ENCODE data around the gene ERCC2.

The ERCC2 gene

DNA sequence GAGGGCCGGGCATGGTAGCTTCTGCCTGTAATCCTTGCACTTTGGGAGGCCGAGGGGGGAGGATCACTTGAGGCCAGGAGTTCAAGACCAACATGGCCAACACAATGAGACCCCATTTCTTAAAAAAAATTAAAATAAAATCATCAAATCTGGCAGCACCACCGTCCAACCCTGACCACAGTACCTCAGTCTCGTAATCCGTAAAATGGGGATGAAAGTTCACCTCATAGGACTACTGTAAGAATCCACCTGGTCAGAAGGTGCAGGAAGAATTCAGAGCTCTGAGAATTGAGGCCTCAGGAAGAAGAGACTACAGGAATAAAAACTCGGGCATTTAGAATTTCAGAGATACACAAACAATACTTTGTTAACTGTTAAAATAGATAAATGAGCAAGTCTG lies 31.4 kb upstream of the ERCC2 start:
- no peak for DNase-seq (ENCODE audit: low read depth, low spot score)

DNA sequence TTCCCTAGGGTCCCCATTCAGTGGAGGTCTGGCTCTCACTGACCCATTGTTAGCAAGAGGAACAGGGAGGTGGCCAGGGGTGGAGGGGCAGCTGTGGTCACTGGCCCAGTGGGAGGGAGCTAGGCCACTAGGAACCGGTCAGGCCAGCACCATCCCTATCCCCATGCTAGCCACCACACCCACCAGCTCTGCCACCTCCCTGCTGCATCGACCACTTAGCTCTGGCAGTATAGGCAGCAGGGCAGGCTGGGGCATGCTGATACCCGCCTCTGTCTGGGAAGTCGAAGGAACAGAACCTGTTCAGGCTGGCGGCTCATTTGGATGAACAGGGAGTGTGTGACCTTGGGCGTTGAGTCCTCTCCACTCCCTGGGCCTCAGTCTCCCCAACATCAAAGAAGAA lies 29.8 kb upstream of the ERCC2 start:
- DNase-seq (ENCODE audit: low read depth, low spot score): no peak

GRCh38 chr19:45395821-45396617 lies 25.6 kb upstream of the ERCC2 start:
- DNase-seq (ENCODE audit: low read depth, low spot score): no peak

GRCh38 chr19:45391871-45392665 lies 21.7 kb upstream of the ERCC2 start:
- no peak for DNase-seq (ENCODE audit: low read depth, low spot score)

- no peak for DNase-seq (ENCODE audit: low read depth, low spot score)
Observed at GRCh38 chr19:45391346-45391745, 21.0 kb upstream of the ERCC2 start.

GRCh38 chr19:45385392-45386221 lies 15.2 kb upstream of the ERCC2 start:
- no peak for DNase-seq (ENCODE audit: low read depth, low spot score)

GRCh38 chr19:45382426-45382825 lies 12.1 kb upstream of the ERCC2 start:
- DNase-seq (ENCODE audit: low read depth, low spot score): no peak

GRCh38 chr19:45380107-45380506 lies 9.7 kb upstream of the ERCC2 start:
- DNase-seq (ENCODE audit: low read depth, low spot score): no peak

DNA sequence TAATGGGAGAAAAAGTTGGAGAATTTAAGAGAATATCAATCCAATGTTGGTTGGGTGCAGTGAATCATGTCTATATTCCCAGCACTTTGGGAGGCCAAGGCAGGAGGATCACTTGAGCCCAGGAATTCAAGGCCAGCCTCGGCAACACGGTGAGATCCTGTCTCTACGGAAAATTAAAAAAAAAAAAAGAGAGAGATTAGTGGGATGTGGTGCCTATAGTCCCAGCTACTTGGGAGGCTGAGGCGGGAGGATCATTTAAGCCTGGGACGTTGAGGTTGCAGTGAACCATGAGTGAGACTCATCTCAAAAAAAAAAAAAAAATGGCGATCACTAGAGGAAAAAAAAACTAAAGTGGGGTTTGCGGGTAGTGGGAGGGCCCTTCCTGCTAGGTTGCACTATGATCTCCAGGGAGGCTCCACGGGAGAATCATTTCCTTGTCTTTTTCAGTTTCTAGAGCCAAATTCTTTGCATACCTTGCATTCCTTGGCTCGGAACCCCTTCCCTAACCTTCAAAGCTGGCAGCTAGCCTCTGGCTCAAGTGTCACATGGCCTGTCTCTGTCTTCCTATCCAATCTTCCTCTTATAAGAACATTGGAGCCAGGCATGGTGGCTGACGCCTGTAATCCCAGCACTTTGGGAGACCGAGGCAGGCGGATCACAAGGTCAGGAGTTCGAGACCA lies 5.8 kb upstream of the ERCC2 start:
- peak; percentile 92 for DNase-seq (ENCODE audit: low read depth, low spot score)

DNA sequence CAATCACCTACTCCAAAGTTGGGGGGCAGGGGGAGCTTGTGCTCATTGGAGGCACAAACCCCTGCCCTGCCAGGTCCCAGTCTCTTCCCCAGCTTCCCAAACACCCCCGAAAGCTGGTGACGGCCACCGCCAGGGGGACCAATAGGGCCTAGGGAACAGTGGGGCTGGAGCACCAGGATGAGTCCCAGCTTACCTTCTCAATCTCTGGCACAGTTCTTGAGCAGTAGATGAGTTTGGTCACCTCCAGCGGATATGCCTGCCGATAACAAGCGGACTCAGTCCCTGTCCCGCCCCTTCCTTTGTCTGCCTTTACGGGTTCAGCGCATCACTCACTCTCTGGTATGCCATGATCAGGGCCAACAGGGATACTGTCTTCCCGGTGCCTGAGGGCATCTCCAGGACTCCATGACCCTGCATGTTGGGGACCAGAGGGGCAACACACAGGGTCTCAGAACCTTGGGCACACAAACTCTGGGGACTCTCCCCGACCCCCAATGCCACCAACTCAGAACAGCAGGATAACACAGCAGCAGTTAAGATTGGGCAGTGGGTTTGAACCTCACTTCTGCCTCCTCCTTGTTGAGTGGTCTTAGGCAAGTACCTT lies 1.5 kb downstream of the ERCC2 start:
- DNase-seq (ENCODE audit: low read depth, low spot score): no peak

DNA sequence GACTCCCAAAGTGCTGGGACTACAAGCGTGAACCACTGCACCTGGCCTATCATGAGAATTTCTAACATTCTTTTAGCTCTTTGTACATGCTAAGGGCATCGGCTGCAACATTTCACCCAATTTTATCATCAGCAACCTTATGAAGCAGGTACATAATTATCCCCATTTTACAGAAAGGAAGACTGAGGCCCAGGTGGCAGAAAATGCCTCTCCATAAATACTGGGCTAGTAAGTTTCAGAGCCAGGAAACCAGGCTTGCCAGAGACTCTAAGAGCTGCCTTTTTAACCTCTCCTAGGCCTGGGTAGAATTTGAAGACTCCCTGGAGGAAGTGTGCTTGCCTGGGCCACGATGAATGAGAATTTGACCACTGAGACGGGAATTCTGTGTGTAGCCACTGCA lies 2.2 kb downstream of the ERCC2 start:
- DNase-seq (ENCODE audit: low read depth, low spot score): no peak

DNA sequence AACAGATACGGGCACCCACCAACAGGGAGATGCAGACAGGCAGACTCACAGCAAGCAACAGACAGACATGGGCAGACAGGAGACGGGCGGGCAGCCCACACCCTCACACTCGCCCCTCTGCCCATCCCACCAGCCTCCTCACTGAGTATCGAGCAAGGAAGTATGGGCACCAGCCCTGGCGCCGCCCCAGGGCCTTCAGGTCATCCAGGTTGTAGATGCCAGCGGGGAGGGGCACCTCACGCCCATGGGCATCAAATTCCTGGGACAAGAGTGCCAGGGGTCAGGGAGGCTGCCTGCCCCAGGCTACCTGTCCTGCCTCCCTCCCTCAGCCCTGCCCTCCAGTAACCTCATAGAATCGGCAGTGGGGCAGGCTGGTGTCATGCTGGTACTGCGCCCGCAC lies 5.7 kb downstream of the ERCC2 start:
- DNase-seq (ENCODE audit: low read depth, low spot score): no peak

- DNase-seq (ENCODE audit: low read depth, low spot score): no peak
Observed at GRCh38 chr19:45363861-45364459, 6.4 kb downstream of the ERCC2 start.

- no peak for DNase-seq (ENCODE audit: low read depth, low spot score)
Observed at GRCh38 chr19:45362291-45362690, 8.1 kb downstream of the ERCC2 start.

DNA sequence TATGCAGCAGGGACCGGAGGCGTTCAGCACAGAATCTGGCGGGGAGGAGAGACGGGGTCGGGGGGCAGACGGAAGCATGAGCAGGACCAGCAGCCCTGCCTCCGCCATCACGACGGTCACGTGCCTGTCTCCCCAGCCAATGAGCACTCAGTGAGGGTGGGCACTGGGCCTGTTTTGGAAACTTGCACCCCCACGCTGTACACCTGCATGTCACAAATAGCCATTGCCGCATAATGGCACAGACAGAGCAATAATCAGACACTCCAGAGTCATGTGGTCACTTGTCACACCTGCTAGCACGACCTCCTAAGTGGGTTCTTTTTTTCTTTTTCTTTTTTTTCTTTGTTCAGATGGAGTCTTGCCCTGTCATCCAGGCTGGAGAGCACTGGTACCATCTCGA lies 8.8 kb downstream of the ERCC2 start:
- no peak for DNase-seq (ENCODE audit: low read depth, low spot score)

DNA sequence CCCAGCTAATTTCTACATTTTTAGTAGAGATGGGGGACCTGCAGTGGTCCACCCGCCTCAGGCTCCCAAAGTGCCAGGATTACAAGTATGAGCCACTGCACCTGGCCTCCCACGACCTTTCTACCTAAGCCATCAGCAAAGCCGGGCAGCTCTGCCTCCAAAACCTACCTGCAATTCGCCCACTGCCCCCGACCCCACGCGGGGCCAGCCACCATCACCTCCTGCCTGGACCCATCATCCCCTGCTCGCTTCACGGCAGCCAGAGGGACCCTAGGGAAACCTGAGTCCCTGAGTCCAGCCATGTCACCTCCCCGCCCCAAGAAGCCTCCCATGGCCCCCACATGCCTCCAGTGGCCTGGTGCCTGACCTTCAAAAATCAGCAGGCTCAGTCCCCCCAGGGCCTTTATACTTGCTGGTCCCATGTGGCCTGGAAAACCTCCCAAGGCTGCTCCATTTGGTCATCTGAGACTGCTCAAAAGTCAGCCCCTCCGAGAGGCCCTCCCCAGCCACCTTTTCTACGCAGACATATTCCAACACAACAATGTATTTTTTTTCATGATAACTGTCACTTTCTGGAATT lies 12.1 kb downstream of the ERCC2 start:
- DNase-seq (ENCODE audit: low read depth, low spot score): no peak

- no peak for DNase-seq (ENCODE audit: low read depth, low spot score)
Observed at GRCh38 chr19:45357445-45357783, 13.0 kb downstream of the ERCC2 start.

DNA sequence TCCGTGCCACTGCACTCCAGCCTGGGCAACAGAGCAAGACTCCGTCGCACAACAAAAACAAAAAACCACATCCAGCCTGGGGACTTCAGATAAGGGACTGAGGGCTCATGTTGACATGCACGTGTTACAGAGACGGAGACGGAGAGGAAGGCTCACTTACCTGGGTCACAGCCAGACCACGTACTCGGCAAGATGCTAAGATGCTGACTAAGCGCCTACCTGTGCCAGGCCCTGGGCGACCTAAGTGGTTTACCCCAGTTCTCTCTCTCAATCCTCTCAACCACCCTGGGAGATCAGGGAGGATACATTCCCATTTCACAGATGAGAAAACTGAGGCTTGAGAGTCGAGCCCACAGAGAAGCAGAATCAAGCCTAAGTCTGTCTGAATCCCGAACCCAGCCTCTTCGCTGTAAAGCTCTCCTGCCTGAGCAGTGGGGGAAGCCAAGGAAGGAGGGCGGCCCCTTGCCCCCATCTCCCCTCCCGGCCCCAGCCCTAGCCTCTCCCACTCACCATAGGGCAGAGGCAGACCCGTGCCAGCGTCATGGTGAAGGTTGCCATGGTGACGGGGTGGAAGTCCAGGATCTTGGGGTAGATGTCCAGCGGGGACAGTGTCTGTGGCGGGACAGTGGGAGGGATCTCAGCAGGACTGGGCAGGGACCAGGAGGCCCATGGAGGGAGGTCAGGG lies 13.5 kb downstream of the ERCC2 start:
- no peak for DNase-seq (ENCODE audit: low read depth, low spot score)

DNA sequence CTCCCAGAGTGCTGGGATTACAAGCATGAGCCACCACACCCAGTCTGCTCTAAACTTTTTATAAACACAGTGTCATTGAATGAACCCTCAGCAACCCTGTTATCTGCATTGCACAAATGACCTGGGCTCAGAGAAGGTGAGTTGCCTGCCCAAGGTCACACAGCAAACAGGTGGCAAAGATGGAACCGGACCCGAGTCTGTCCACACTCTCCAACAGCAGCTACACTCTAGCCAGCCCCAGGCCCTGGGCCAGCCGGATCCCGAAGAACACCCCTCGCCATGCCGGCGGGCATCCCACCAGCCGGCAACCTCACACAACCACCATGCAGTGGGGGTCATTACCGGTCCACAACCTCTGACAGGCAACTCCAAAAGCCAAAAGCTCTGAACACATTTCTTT lies 14.5 kb downstream of the ERCC2 start:
- no peak for DNase-seq (ENCODE audit: low read depth, low spot score)

DNA sequence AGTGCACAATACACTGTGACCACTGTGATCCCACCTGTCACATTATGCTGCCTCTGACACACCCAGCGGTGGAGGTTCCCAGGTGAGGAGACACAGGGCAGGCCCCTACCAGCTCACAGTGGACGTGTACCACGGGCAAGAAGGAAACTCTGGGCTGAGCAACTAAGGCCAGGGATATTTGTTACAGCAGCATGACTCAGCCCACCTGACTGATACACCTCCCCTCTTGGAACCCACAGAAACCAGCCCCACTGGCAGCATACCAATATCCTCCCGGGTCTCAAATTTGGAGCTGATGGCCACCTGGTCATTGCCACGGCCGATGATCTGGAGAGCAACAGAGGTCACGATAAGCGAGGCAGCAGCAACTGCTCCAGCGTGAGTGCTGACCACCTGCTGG lies 15.0 kb downstream of the ERCC2 start:
- no peak for DNase-seq (ENCODE audit: low read depth, low spot score)
